H9 (cell line): ENCODE data around the gene DGKD. TPM values are rescaled to one million over a fixed set of nuclear protein-coding genes. Genes with fewer than 3 reads are reported as not detected.

Source experiments
- DNase-seq: peaks from one replicate; pipeline ENCODE4 v3.0.0-alpha.2; 2017
- H2AFZ ChIP-seq: one replicate; pipeline ENCODE4 v1.6.1; 2013; ENCODE audit warnings: mild to moderate bottlenecking, low read length, control low read depth, moderate library complexity
- H2AK5ac ChIP-seq: 2 replicates; pipeline ENCODE4 v1.6.1; 2013; ENCODE audit warnings: low read length, control low read depth, mixed read lengths; ENCODE audit not compliant: insufficient read length
- H2BK120ac ChIP-seq: one replicate; pipeline ENCODE4 v1.6.1; 2013; ENCODE audit warnings: low read depth, mild to moderate bottlenecking, low read length, control low read depth, inconsistent platforms; ENCODE audit not compliant: poor library complexity, severe bottlenecking
- H2BK12ac ChIP-seq: 2 replicates; pipeline ENCODE4 v1.6.1; 2013; ENCODE audit warnings: low read length, control low read depth, mixed read lengths, low read depth; ENCODE audit not compliant: insufficient read length
- H2BK15ac ChIP-seq: 2 replicates; pipeline ENCODE4 v1.6.1; 2013; ENCODE audit warnings: low read depth, low read length, control low read depth
- H2BK20ac ChIP-seq: one replicate; pipeline ENCODE4 v1.6.1; 2013; ENCODE audit warnings: low read depth, mild to moderate bottlenecking, low read length, control low read depth, inconsistent platforms; ENCODE audit not compliant: poor library complexity, severe bottlenecking
- H2BK5ac ChIP-seq: 2 replicates; pipeline ENCODE4 v1.6.1; 2013; ENCODE audit warnings: low read length, control low read depth, mixed read lengths; ENCODE audit not compliant: insufficient read length
- H3K14ac ChIP-seq: 2 replicates; pipeline ENCODE4 v1.6.1; 2013; ENCODE audit warnings: low read length, control low read depth; ENCODE audit not compliant: insufficient read depth
- H3K18ac ChIP-seq: 2 replicates; pipeline ENCODE4 v1.6.1; 2013; ENCODE audit warnings: low read depth, mild to moderate bottlenecking, mixed read lengths, low read length, control low read depth; ENCODE audit not compliant: insufficient read length
- H3K23ac ChIP-seq: 2 replicates; pipeline ENCODE4 v1.6.1; 2013; ENCODE audit warnings: low read length, control low read depth, mixed read lengths, low read depth; ENCODE audit not compliant: insufficient read length
- H3K23me2 ChIP-seq: 2 replicates; pipeline ENCODE4 v1.6.1; 2013; ENCODE audit warnings: low read depth, mild to moderate bottlenecking, mixed read lengths, low read length, control low read depth; ENCODE audit not compliant: insufficient read length, poor library complexity, severe bottlenecking
- H3K27ac ChIP-seq: 2 replicates; pipeline ENCODE4 v1.5.1; 2013; ENCODE audit warnings: low read length, control low read depth, mixed read lengths, low read depth; ENCODE audit not compliant: insufficient read length
- H3K27me3 ChIP-seq: 2 replicates; pipeline ENCODE4 v1.6.1; 2013; ENCODE audit warnings: low read length, control low read depth, inconsistent platforms; ENCODE audit not compliant: insufficient read depth
- H3K4ac ChIP-seq: 2 replicates; pipeline ENCODE4 v1.6.1; 2013; ENCODE audit warnings: low read depth, mild to moderate bottlenecking, control low read depth, inconsistent platforms, low read length, moderate library complexity
- H3K4me1 ChIP-seq: 2 replicates; pipeline ENCODE4 v1.6.1; 2013; ENCODE audit warnings: low read length, control low read depth, inconsistent platforms; ENCODE audit not compliant: insufficient read depth
- H3K4me2 ChIP-seq: 2 replicates; pipeline ENCODE4 v1.6.1; 2013; ENCODE audit warnings: low read length, control low read depth, mixed read lengths; ENCODE audit not compliant: insufficient read length, insufficient read depth
- H3K56ac ChIP-seq: 2 replicates; pipeline ENCODE4 v1.6.1; 2013; ENCODE audit warnings: low read depth, mild to moderate bottlenecking, mixed read lengths, low read length, control low read depth; ENCODE audit not compliant: insufficient read length
- H3K79me1 ChIP-seq: 2 replicates; pipeline ENCODE4 v1.6.1; 2013; ENCODE audit warnings: low read depth, mild to moderate bottlenecking, moderate library complexity, low read length, control low read depth, inconsistent platforms; ENCODE audit not compliant: insufficient read depth, poor library complexity, severe bottlenecking
- H3K79me2 ChIP-seq: 2 replicates; pipeline ENCODE4 v1.6.1; 2013; ENCODE audit warnings: low read length, control low read depth, inconsistent platforms; ENCODE audit not compliant: insufficient read depth
- H3K9ac ChIP-seq: 2 replicates; pipeline ENCODE4 v1.6.1; 2013; ENCODE audit warnings: low read length, control low read depth, mixed read lengths; ENCODE audit not compliant: insufficient read length; ENCODE audit errors: extremely low read depth
- H3K9me3 ChIP-seq: one replicate; pipeline ENCODE4 v1.6.1; 2013; ENCODE audit warnings: low read depth, low read length, inconsistent platforms; ENCODE audit not compliant: control insufficient read depth
- H3T11ph ChIP-seq: one replicate; pipeline ENCODE4 v1.6.1; 2013; ENCODE audit warnings: mild to moderate bottlenecking, low read length, control low read depth, inconsistent platforms
- H4K20me1 ChIP-seq: one replicate; pipeline ENCODE4 v1.6.1; 2013; ENCODE audit not compliant: control insufficient read depth, insufficient read length, insufficient read depth
- H4K5ac ChIP-seq: 2 replicates; pipeline ENCODE4 v1.6.1; 2013; ENCODE audit warnings: low read depth, mild to moderate bottlenecking, mixed read lengths, low read length, control low read depth; ENCODE audit not compliant: insufficient read length
- H4K8ac ChIP-seq: replicated peaks from 2 replicates; pipeline ENCODE4 v1.6.1; 2013; ENCODE audit warnings: low read length, control low read depth, mixed read lengths, low read depth; ENCODE audit not compliant: insufficient read length
- H4K91ac ChIP-seq: 2 replicates; pipeline ENCODE4 v1.6.1; 2013; ENCODE audit warnings: low read depth, mild to moderate bottlenecking, moderate library complexity, mixed read lengths, low read length, control low read depth; ENCODE audit not compliant: insufficient read length
- H3K27ac Mint-ChIP-seq, 3 experiments: 2 replicates in 2 of 3; 3 replicates in 1 of 3; pipeline ENCODE4 v1.8.0; 2020 to 2021; ENCODE audit warnings: mixed read lengths in 3 of 3, mild to moderate bottlenecking in 1 of 3, moderate library complexity in 1 of 3
- H3K27me3 Mint-ChIP-seq: 2 replicates; pipeline ENCODE4 v1.8.0; 2021; ENCODE audit warnings: low read depth, mild to moderate bottlenecking, moderate library complexity, mixed read lengths
- H3K36me3 Mint-ChIP-seq, 3 experiments: 2 replicates in 2 of 3; 3 replicates in 1 of 3; pipeline ENCODE4 v1.8.0; 2020 to 2021; ENCODE audit warnings: low read depth in 3 of 3, mixed read lengths in 3 of 3; ENCODE audit not compliant: insufficient read depth in 1 of 3
- H3K4me1 Mint-ChIP-seq, 2 experiments: 2 replicates each; pipeline ENCODE4 v1.8.0; 2020; ENCODE audit warnings: mixed read lengths in 2 of 2
- H3K4me3 Mint-ChIP-seq, 2 experiments: 2 replicates in 1 of 2; 3 replicates in 1 of 2; pipeline ENCODE4 v1.8.0; 2020 to 2021; ENCODE audit warnings: mild to moderate bottlenecking in 2 of 2, mixed read lengths in 2 of 2, moderate library complexity in 1 of 2
- H3K9me3 Mint-ChIP-seq, 2 experiments: 2 replicates in 1 of 2; 3 replicates in 1 of 2; pipeline ENCODE4 v1.8.0; 2020; ENCODE audit warnings: mild to moderate bottlenecking in 2 of 2, mixed read lengths in 2 of 2, moderate library complexity in 1 of 2
- CTCF ChIP-seq: fragments of 200-600 bp; sonication (generic); conservative IDR thresholded peaks from 3 replicates; pipeline ENCODE4 v1.8.0; 2021; ENCODE audit warnings: antibody characterized with exemption, mild to moderate bottlenecking
- WGBS: extraction: QIAGEN DNeasy Blood & Tissue Kit; methylation state at CpG from one replicate; pipeline ENCODE4 v1.1.7; 2013; ENCODE audit warnings: missing lambda C conversion rate, low lambda C conversion rate, mixed read lengths; ENCODE audit not compliant: insufficient read length; ENCODE audit errors: extremely low coverage; 5-methylcytosine and 5-hydroxymethylcytosine counted together
- total RNA-seq: library from RNA; stranded (reverse); gene quantifications from 2 replicates; pipeline ENCODE4 v1.2.1, GENCODE V29; 2021

The DGKD gene
- total RNA-seq, 1 experiment from 2014 or later = 20.7 TPM

GRCh38 chr2:233380995-233381637 lies 26.8 kb downstream of the DGKD start:
- Mint-ChIP-seq H3K27me3 (no peaks in the 10 kb centered on the region), H3K4me3 (no peak overlapping the region), H3K4me1 (peaks cover 14 to 33% of the 10 kb centered on the region in 2 experiments), H3K27ac (no peak overlapping the region), H3K36me3 (peaks cover 5 to 7% (median 6%) of the 10 kb centered on the region in 3 experiments; a peak in 6 of 7 replicates), H3K9me3 (no peaks in the 10 kb centered on the region)
- Histone ChIP-seq H2AFZ (no peak overlapping the region), H4K20me1 (no peaks in the 10 kb centered on the region), H3K23me2 (no peaks in the 10 kb centered on the region), H2BK20ac (no peak overlapping the region), H3K4me2 (no peak overlapping the region), H3K27me3 (no peaks in the 10 kb centered on the region), H2AK5ac (no peak overlapping the region), H3K14ac (no peak overlapping the region), H3K27ac (no peak overlapping the region), H3K9ac (no peak overlapping the region), H3T11ph (no peak overlapping the region), H2BK5ac (no peak overlapping the region), H2BK120ac (no peak overlapping the region), H3K4me1 (no peaks in the 10 kb centered on the region), H2BK12ac (no peak overlapping the region), H3K56ac (no peak overlapping the region), H3K79me2 (no peaks in the 10 kb centered on the region; the same call in 1 of the 2 replicates), H3K9me3 (no peaks in the 10 kb centered on the region), H4K5ac (no peak overlapping the region), H3K4ac (no peak overlapping the region), H3K18ac (no peak overlapping the region), H3K23ac (no peak overlapping the region), H2BK15ac (no peak overlapping the region), H3K79me1 (no peaks in the 10 kb centered on the region), H4K8ac (no peak overlapping the region), H4K91ac (no peak overlapping the region)
- DNase-seq = no peak
- no CpG with 5 or more reads among the region's 11 CpGs for WGBS
- TF ChIP-seq CTCF = no peak
